GM18858 (cell line): ENCODE measurements around the gene SLC66A3.

Experiments used
- ATAC-seq: cut with Tn5 transposase; IDR thresholded peaks from one replicate; pipeline ENCODE4 v1.9.1; 2021; ENCODE audit not compliant: unreplicated experiment

SLC66A3 gene

DNA sequence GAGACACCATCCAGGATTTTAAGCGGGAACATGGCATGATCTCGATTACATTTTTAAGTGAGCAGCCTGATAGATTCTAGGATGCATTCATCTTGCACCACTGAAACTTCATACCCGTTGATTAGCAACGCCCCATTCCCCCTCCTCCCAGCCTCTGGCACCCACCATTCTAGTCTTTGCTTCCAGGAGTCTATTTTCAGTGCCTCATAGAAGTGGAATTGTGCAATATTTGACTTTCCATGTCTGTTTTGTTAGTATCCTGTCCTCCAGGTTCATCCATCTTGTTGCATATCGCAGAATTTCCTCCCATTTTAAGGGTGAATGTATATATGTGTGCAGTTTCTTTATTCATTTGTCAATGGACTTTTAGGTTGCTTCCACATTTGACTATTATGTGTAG is 20.9 kb upstream of the SLC66A3 start:
- ATAC-seq, result no peak

DNA sequence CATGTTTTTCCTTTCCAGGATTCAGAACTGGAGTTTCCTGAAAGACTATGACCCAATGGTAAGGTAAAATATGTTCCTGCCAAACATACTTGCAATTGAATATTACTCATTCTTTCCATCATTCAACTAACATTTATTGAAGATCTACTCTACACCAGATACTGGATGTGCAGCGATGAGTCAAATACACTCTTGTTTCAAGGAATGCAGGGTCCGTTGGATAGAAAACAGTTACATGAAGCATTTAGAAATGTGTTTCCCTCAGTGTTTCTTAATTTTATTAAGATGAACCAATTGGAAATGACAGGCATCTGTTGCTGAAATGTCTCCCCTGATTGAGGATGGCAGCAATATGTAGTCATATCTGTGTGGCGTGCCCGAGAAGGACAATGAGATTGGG is 14.8 kb upstream of the SLC66A3 start:
- no peak for ATAC-seq

DNA sequence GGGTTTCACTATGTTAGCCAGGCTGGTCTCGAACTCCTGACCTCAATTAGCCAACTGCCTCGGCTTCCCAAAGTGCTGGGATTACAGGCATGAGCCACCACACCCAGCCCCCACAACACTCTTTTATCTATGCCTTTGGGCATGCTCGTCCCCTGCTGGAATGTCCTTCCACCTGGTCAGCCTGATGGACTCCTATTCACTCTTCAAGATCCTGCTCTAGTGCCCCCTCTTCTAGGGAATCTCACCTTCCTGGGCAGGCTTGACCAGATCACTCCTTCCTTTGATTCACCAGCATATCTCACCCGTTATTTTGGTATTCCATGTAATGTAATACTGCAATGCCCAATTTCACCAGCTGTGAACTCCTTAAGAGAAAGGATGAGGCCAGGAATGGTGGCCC is 13.9 kb upstream of the SLC66A3 start:
- ATAC-seq, result no peak

DNA sequence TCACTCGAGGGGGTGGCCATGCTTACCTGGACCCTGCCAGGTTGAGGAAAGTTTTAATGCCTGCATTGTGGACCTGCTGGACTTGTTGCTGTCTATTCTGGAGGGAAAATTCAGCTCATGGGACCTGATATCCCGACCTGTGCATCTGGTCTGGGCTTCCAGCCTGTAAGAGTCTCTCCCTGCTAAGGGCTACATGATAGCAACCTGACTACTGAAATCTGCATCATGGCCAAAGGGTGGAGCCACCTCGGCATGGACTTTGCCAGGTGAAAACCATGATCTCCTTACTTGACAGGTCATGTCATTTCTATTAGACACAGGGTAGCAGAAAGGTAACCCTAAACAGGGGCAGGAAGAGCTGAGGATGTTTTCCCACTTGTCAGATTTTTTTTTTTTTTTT is 12.9 kb upstream of the SLC66A3 start:
- no peak for ATAC-seq

DNA sequence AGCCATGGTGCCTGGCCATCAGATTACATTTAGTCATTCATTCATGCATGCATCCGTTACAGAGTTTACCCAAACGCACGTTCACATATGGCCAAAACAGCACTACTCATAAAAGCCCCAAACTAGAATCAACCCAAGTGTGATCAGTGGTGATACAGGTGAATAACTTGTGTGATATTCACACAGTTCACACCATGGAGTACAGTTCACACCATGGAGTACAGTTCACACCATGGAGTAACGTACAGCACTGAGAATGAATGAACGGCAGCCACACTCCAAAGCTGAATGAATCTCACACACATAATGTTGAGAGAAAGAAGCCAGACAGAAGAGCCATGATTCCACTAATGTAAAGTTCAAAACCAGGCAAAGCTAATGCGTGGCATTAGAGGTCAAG is 12.3 kb upstream of the SLC66A3 start:
- ATAC-seq, result no peak

DNA sequence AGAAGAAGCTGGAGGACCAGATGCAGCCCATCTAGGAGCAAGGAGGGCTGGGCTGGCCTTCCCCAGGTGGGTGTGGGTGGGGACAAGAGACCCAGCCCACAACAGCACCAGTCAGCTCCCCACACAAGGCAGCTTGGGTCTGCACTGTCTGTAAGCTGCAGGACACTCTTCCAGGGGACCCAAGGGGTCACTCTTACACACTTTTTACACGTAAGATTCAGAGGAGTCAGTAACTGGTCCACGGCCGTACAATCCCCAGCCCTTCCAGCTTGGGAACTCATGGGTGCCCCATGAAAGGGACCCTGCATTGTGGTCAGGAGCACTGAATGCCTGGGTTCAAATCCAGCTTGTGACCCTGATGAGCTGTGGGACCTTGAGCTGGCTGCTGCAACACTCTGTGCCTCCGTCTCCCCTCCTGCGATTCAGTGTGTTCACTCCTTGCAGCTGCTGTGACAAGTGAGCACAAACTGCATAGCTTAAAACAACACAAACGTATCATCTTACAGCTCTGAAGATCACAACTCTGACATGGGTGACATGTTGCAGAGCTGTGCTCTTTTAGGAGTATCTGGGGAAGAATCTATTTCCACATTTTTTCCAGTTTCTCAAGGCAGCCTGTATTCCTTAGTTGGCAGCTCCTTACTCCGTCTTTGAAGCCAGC is 11.1 kb upstream of the SLC66A3 start:
- no peak for ATAC-seq

DNA sequence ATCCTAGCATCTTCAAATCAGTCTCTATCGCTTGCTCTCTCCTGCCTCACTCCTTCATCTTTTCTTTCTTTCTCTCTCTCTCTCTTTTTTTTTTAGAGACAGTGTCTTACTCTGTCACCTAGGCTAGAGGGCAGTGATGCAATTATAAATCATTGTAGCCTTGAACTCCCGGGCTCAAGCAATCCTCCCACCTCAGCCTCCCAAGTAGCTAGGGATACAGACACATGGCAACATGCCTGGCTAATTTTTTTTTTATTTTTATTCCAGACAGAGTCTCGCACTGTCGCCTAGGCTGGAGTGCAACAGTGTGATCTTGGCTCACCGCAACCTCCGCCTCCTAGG is 10.6 kb upstream of the SLC66A3 start:
- ATAC-seq, result no peak

DNA sequence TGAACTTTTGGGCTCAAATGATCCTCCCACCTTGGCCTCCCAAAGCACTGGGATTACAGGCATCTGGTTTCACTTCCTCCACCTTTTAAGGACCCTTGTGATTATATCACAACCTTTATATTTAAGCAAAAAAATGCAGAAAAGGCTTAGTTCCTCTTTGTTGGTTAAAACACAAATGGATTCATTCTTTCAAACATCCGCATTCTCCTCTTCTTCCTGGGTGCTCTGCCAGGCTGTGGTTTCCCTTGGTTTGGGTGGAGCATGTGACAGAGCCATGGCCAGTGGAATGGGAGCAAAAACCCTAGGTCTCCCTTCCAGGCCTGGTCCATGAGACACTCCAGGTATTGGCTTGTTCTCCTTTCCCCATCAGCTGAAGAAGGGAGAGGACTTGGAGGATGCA is 9.9 kb upstream of the SLC66A3 start:
- ATAC-seq, result no peak

DNA sequence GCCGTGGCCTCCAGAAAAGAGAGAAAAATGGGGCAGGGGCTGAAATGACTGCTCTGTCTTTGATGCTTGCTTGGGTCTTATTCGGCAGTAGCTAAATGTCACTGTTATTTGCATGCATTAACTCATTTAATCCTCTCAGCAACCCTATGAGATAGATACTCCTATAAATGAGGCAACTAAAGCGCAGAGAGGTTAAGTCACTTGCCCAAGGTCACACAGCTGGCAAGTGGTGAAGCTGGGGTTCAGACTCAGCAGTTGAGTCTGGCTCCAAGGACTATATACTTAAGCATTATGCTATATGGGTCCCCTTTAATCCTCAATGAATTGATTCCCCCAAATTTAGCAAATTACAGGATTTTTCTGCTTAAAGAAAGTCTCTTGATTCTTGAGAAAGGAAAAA is 9.2 kb upstream of the SLC66A3 start:
- no peak for ATAC-seq

DNA sequence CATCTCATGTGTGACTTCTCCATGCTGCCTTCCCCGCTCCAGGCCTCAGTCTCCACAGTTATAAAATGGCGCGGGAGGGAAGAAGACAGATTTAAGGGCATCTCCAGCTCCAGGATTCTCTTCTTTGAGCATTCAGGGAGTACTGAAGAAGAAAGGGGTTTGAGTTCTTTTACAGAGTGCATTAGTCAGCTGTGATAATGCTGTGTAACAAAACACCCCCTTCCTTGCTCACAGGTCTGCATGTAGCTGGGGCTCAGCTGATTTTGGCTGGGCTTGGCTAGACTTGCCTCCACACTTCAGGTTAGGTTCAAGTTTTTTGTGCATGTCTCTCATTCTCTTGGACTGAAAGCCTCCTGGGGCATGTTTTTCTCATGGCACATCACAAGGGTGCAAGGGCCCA is 8.0 kb upstream of the SLC66A3 start:
- no peak for ATAC-seq

DNA sequence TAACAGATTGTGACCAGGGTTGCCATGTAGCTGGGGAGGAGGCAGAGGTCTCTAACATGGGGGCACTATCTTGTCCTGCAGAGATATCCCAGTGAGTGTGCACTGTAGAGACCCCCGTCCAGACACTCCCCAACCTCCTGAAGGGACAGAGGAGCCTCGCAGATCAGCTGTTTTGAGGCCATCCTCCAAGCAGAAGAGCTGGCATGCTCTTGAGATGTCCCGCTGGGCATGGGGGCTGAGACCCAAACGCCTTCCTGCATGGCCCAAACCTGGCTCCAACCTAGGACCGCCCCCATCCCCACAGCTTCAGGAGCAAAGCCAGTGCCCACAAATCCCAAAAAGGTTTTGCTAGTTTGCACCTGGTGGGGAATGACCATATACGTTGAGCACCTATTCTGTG is 2.7 kb upstream of the SLC66A3 start:
- ATAC-seq, result no peak

DNA sequence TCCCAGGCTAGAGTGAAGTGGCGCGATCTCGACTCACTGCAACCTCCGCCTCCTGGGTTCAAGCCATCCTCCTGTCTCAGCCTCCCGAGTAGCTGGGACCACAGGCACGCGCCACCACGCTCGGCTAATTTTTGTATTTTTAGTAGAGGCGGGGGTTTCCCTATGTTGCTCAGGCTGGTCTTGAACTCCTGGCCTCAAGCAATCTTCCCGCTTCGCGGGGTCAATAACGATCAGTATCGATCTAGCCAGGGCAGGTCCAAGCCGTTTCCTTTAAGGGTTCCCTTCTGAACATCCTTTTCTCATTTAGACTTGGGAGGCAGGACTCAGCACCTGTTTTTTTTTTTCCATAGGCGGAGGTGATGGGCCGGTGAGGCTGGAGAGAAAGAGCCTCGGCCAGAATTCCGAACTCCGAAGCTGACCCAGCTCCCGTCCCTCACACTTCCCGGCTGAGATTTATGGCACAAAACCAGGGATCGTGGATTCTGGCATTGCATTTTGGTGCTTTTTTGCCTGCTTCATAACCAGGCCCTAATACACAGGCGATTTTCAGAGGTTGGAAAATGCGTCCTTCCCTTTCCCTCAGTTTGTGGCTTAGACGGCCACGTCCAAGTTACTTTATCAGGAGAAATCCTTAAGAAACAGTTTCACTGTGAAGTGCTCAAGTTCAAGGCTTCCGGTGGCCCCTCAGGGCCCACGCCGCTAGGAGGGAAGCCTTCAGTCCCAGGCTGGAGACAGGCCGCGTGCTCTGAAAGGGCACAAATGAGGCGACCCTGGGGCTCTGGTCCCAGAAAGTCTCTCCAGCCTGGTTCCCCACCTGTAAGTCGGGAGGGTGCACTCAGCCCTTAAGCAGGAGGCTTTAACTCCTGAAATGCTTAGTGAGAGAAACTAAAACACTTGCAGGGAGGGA is 998 bp upstream of the SLC66A3 start:
- ATAC-seq, result peak; percentile 7

DNA sequence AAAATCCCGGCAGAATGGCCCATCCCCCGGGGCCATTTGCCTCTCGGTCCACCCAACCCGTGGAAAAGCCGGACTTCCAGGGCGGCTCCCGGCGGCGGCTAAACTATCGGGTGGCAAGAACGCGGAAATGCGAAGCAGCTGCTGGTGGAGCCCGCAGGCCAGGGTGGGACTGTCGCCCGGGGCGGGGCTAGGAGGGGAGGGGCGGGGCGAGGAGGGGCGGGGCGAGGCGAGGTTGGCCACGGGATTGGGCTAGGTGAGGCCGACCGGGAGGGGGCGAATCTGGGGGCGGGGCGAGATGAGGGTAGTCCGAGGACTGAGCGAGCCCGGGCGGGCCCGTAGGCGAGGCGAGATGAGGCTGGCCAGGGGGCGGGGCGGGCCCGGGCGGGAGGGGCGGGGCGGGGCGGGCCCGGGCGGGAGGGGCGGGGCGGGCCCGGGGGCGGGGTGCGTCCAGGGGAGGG is 315 bp upstream of the SLC66A3 start:
- ATAC-seq, result peak; percentile 33

DNA sequence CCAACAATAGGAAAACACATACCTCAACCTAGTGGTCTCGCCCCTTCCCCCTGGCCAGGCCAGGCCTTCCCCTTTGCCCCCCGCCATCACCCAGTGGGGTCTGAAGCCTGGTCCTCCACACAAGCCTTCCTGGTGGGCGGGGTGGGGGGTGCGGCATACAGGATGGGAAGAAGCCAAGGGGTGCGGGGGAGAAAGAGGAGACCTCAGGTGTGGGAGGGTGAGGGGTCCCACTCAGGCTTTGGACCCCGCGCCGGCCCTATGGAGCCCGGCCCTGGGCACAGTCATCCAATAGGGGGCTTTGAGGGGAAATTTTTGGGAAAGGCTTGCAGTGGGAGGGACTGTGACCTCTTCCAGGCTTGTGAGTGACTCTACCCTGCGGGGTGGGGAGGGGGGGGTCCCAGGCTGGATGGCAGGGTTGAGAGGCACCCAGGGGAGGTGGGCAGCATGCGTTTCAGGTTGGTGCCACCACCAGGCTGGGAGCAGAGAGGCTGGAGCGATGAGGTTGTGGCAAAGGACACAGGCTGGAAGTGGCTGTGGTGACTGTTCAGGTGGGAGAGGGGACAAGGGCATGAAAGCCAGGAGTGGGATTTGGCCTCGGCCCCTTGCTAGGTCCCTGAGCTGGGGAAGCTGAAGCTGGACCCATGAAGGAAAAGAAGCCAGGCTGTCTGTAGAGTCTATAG is 1.3 kb downstream of the SLC66A3 start:
- no peak for ATAC-seq

DNA sequence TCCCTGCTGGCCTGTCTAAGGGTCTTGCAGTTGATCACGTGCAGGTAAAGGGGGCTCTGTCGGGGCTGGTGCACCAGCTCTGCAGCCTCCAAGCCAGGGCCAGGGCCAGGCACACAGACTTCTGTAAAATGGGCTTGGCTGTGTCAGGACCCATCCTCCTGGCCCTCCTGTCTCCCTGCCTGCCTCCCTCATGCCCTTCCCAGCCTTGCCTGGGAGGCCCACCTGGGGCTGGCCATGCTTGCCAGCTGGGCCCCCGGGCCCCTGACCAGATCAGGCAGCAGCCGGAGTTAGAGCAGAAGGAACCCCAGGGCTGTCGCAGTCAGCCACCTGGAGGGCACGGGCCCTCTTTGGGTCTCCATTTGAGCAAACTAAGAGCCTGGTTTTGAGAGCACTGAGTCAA is 2.0 kb downstream of the SLC66A3 start:
- ATAC-seq, result no peak

DNA sequence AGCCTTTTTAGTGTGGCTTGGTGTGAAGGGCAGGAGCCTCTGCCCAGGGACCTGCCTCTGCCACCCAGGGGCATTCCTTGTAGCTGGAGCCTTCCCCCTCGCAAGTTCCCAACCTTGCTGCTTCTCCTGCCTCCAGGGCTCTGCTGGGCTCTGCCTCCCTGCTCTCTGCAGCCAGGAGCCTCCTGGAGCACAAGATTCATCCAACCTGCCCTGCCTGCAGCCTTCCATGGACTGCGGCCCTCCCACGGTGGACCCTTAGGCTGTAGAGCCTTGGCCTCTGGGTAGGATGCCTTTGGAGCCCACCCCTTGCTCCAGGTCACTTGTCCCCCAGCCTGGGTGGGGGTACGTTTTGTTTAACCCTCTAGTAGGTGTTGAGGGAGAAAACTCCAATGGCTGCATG is 2.5 kb downstream of the SLC66A3 start:
- ATAC-seq, result no peak

DNA sequence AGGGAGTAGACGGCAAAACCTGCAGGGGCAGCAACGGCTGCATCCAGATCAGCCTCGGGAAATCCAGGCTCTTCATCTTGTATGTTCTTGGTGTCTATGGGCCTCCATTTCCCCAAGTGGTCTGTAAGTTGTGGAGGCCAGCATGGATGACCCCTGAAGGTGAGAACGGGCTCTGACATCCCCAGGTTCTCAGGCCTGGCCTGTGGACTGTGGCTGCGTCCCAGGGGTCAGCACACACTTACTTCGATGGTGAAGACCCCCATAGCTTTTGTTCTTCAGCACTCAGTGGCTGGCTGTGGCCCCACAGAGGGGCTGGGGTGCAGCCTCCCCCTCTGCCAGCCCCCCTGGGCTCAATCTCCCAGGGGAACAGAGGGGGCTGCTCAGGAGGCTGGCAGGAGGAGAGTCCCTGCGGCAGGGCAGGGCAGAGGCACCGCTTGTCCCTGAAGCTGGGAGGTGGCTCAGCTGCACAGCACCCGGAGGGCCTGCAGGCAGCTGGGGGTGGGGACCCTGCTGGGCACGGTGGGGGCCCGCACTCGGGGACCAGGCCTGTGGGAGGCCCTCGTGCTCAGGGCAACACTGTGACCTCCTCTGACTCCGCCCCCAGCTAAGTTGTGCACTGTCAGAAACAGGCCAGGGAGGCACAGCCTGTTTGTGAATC is 3.8 kb downstream of the SLC66A3 start:
- no peak for ATAC-seq

DNA sequence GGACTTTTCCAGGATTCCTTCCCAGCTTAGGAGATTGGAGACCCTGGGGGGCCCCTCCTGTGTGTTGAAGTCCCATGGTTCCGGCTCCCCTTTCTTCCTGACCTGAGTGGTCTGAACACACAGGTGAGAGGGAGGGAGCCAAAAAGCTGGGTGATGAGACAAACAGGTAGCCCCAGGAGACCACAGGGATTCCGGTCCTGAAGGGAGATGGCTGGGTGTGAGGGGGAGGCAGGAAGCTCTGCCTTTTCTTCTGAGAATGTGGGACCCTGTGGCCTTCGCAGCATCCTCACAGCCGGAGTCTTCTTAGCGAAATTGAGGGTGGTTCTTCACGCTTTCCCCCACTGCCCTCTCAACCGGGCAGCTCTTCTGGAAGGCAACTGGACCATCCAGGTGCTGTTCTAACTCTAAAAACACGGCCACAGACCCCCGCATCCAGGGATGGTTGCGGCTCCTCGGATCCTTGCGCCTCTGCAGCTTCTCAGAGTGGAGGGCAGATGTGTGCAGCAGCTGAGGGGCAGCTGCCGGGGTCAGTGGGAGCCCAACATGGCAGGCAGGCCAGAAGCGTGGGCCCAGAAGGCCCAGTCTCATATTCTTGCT is 4.4 kb downstream of the SLC66A3 start:
- no peak for ATAC-seq

DNA sequence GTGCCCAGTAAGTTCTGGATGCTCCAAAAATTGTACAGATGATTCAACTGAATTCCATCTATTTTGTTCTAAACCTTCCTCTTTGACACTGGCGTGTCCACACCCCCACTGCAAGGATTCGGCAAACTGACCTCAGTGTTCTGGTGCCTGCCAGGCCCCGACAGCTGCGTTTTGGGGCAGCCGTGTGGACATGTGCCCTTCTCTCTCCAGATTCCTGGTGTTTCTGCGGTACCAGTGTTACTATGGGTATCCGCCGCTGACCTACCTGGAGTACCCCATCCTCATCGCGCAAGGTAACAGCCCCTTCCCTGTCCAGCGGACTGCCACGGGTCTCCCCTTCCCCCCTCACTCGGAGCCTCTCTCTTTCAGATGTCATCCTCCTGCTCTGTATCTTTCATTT is 5.0 kb downstream of the SLC66A3 start:
- no peak for ATAC-seq

DNA sequence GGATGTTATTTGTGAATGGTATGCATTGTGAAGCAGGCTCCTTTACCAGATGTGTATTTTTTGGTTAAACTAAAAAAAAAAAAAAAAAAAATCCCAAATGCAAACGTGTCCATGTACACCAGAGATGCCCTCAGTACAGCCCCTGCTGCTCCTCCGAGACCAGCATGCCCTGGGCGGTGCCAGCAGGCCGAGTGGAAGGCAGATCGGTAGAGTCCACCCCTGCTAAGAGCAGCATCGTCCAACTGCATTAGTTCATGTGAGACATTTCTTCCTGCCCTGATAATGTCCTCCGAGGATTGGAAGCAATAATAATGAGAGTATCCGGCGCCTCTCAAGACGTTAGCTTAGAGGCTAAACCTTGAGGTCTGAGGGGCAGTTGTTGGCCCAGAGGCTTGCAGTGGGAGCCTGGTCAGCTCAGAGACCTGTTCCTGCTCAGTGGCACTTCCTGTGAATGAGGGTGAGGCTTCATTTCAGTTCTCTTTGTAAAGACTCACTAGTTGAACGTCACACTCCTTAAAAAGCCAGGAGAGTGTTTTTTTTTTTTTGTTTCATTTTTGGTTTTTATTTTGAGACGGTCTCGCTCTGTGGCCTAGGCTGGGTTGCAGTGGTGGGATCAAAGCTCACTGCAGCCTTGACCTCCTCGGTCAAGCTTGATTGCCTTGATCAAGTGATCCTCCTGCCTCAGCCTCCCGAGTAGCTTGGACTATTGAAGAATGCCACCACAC is 5.6 kb downstream of the SLC66A3 start:
- peak; percentile 62 for ATAC-seq
